Mesenchymal stem cell (in vitro differentiated cells and primary cell): Measurements from ENCODE around the gene RPTOR.

ENCODE experiments used
- DNase-seq: peaks from one replicate; pipeline ENCODE4 v3.0.0-alpha.2; 2013
- H2AFZ ChIP-seq: one replicate; pipeline ENCODE4 v1.6.1; 2013; ENCODE audit warnings: low read depth, mild to moderate bottlenecking, control low read depth, inconsistent platforms, low read length, moderate library complexity
- H2AK5ac ChIP-seq: 2 replicates; pipeline ENCODE4 v1.6.1; 2013; ENCODE audit warnings: low read length, moderate library complexity, mild to moderate bottlenecking, inconsistent platforms; ENCODE audit not compliant: severe bottlenecking
- H2BK120ac ChIP-seq: one replicate; pipeline ENCODE4 v1.6.1; 2013; ENCODE audit warnings: low read depth, mild to moderate bottlenecking, inconsistent platforms, low read length, moderate library complexity
- H2BK12ac ChIP-seq, 2 experiments: one replicate each; pipeline ENCODE4 v1.6.1; 2013; ENCODE audit warnings: inconsistent platforms in 2 of 2, low read length in 2 of 2, mild to moderate bottlenecking in 2 of 2, moderate library complexity in 2 of 2, control low read depth in 1 of 2
- H2BK15ac ChIP-seq: one replicate; pipeline ENCODE4 v1.6.1; 2013; ENCODE audit warnings: mild to moderate bottlenecking, low read depth, inconsistent platforms; ENCODE audit not compliant: poor library complexity, severe bottlenecking
- H2BK5ac ChIP-seq: 2 replicates; pipeline ENCODE4 v1.6.1; 2013; ENCODE audit warnings: low read depth, mild to moderate bottlenecking, low read length, control low read depth, inconsistent platforms; ENCODE audit not compliant: poor library complexity, severe bottlenecking
- H3K14ac ChIP-seq, 2 experiments: one replicate each; pipeline ENCODE4 v1.6.1; 2013; ENCODE audit warnings: inconsistent platforms in 2 of 2, low read length in 2 of 2, control low read depth in 1 of 2, mild to moderate bottlenecking in 1 of 2, moderate library complexity in 1 of 2
- H3K18ac ChIP-seq, 2 experiments: one replicate each; pipeline ENCODE4 v1.6.1; 2013; ENCODE audit warnings: inconsistent platforms in 2 of 2, low read length in 2 of 2, control low read depth in 1 of 2, low read depth in 1 of 2, mild to moderate bottlenecking in 1 of 2
- H3K23ac ChIP-seq, 2 experiments: one replicate each; pipeline ENCODE4 v1.6.1; 2013; ENCODE audit warnings: inconsistent platforms in 2 of 2, low read length in 2 of 2, mild to moderate bottlenecking in 2 of 2, moderate library complexity in 2 of 2, control low read depth in 1 of 2
- H3K27ac ChIP-seq: 2 replicates; pipeline ENCODE4 v1.5.1; 2013; ENCODE audit warnings: mild to moderate bottlenecking, moderate library complexity, low read length, control low read depth, inconsistent platforms; ENCODE audit not compliant: poor library complexity, severe bottlenecking
- H3K27me3 ChIP-seq, 2 experiments: 2 replicates each; pipeline versions ENCODE4 v1.6.1 to v1.7.0; 2013; ENCODE audit warnings: low read length in 2 of 2, mild to moderate bottlenecking in 2 of 2, moderate library complexity in 2 of 2, control low read depth in 1 of 2, inconsistent platforms in 1 of 2; ENCODE audit not compliant: control insufficient read depth in 1 of 2, insufficient read depth in 1 of 2
- H3K36me3 ChIP-seq, 2 experiments: 2 replicates each; pipeline versions ENCODE4 v1.6.1 to v1.7.0; 2013; ENCODE audit warnings: low read length in 2 of 2, control low read depth in 1 of 2, inconsistent platforms in 1 of 2, low read depth in 1 of 2, mild to moderate bottlenecking in 1 of 2; ENCODE audit not compliant: insufficient read depth in 2 of 2, control insufficient read depth in 1 of 2
- H3K4ac ChIP-seq, 2 experiments: one replicate each; pipeline ENCODE4 v1.6.1; 2013; ENCODE audit warnings: inconsistent platforms in 2 of 2, low read length in 2 of 2, mild to moderate bottlenecking in 2 of 2, moderate library complexity in 2 of 2, control low read depth in 1 of 2, low read depth in 1 of 2
- H3K4me1 ChIP-seq: 2 replicates; pipeline ENCODE4 v1.6.1; 2013; ENCODE audit warnings: low read depth, low read length, control low read depth; ENCODE audit not compliant: control insufficient read depth, insufficient read depth
- H3K4me2 ChIP-seq: 2 replicates; pipeline ENCODE4 v1.6.1; 2013; ENCODE audit warnings: low read length, mild to moderate bottlenecking, inconsistent platforms; ENCODE audit not compliant: poor library complexity, severe bottlenecking
- H3K4me3 ChIP-seq, 2 experiments: 2 replicates each; pipeline versions ENCODE4 v1.5.1 to v1.7.0; 2013; ENCODE audit warnings: low read length in 2 of 2, mild to moderate bottlenecking in 2 of 2, control low read depth in 1 of 2, low read depth in 1 of 2; ENCODE audit not compliant: insufficient read depth in 1 of 2
- H3K79me1 ChIP-seq: replicated peaks from 2 replicates; pipeline ENCODE4 v1.6.1; 2013; ENCODE audit warnings: mild to moderate bottlenecking, control low read depth, low read length, inconsistent platforms; ENCODE audit not compliant: poor library complexity, severe bottlenecking
- H3K9ac ChIP-seq: 2 replicates; pipeline ENCODE4 v1.7.0; 2013; ENCODE audit warnings: mild to moderate bottlenecking, low read length, moderate library complexity
- H3K9me3 ChIP-seq: 2 replicates; pipeline ENCODE4 v1.7.0; 2013; ENCODE audit warnings: mild to moderate bottlenecking, low read length; ENCODE audit not compliant: control insufficient read depth
- H4K8ac ChIP-seq: one replicate; pipeline ENCODE4 v1.6.1; 2013; ENCODE audit warnings: inconsistent platforms, mild to moderate bottlenecking, low read length, moderate library complexity
- H4K91ac ChIP-seq: one replicate; pipeline ENCODE4 v1.6.1; 2013; ENCODE audit warnings: mild to moderate bottlenecking, low read length, inconsistent platforms
- WGBS: methylation state at CpG from one replicate; pipeline ENCODE4 v1.1.7; 2013; ENCODE audit warnings: mixed read lengths; 5-methylcytosine and 5-hydroxymethylcytosine counted together

RPTOR gene

DNA sequence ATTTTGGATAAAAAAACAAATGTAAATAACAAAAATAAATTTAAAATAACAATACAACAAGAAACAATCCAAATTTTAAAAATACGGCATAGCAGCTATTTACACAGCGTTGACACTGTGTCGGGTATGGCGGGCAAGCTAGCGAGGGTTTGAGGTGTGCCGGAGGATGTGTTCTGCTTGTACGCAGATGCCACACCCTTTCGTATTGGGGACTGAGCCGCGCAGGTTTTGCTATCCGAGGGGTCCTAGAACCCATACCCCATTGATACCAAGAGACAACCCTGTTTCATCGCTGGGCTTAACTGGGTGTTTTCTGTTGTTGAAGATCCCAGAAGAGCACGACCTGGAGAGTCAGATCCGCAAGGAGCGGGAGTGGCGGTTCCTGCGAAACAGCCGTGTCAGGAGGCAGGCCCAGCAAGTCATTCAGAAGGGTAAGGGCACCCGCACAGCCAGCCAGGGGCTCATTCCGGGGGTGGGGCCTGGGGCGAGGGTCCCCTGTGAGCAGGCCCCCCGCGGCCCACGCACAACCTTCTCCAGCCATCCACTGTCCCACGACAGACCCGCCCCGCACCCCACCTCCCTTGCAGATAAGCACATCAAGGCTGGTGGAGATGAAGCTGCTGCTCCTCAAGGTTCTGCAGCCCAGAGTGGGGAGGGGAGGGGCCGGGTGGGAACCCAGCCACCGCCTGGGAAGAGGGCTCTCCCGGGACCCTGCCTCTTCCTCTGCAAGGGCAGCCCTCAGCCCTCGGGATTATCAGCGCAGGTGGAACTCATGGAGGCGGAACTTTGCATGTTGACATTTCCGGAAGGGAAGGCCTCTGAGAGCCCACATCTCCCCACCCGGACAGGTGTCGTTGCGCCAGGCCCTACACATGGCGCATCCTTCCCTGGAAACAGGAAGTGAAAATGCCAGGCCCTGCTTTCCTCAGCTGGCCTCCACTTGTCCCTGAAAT, 395.8 kb downstream of the RPTOR start:
- H3K9me3 ChIP-seq = no peaks in the 10 kb centered on the region
- no peak overlapping the region for H2BK12ac ChIP-seq
- H3K4me1 ChIP-seq = peaks cover 2% of the 10 kb centered on the region
- H3K79me1 ChIP-seq = no peaks in the 10 kb centered on the region
- no peak overlapping the region for H3K9ac ChIP-seq
- no peak overlapping the region for H3K4me2 ChIP-seq
- H2BK5ac ChIP-seq = no peak overlapping the region
- H3K36me3 ChIP-seq = peaks cover 12 to 46% of the 10 kb centered on the region in 2 experiments
- no peak overlapping the region for H4K91ac ChIP-seq
- H3K27ac ChIP-seq = no peak overlapping the region
- no peaks in the 10 kb centered on the region for H3K27me3 ChIP-seq
- no peak overlapping the region for H3K14ac ChIP-seq
- DNase-seq = no peak
- no peak overlapping the region for H2BK15ac ChIP-seq
- no peak overlapping the region for H3K4me3 ChIP-seq
- no peak overlapping the region for H3K23ac ChIP-seq
- no peak overlapping the region for H3K18ac ChIP-seq
- no peak overlapping the region for H2AFZ ChIP-seq
- no peak overlapping the region for H4K8ac ChIP-seq
- no peak overlapping the region for H2AK5ac ChIP-seq
- 95% methylated on average over 35 of the region's 38 CpGs for WGBS
- no peak overlapping the region for H3K4ac ChIP-seq
- no peak overlapping the region for H2BK120ac ChIP-seq

DNA sequence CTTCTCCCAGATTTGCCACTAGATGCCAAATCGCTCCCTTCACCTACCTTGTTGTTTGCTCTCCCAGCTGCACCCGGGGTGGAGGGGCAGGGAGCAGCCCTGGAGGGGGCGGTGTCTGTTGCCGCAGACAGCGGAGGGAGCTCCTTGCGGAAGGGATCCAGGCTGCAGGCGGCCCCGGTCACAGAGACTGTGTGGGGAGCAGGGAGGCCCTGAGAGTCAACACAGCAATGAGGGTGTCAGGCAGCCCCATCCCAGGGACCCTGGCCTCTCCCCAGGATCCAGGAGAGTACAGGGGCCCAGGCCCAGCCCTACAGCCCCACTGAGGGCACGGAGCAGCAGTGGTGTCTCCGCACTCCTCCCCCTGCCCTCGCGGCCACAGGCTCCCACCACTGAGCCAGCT, 396.5 kb downstream of the RPTOR start:
- Histone ChIP-seq H2AFZ (no peak overlapping the region), H2AK5ac (no peak overlapping the region), H3K4ac (no peak overlapping the region), H4K91ac (peak overlapping the region; percentile 35), H2BK120ac (no peak overlapping the region), H2BK12ac (no peak overlapping the region), H4K8ac (no peak overlapping the region), H3K27me3 (no peaks in the 10 kb centered on the region), H3K23ac (no peak overlapping the region), H3K9me3 (no peaks in the 10 kb centered on the region), H3K14ac (no peak overlapping the region), H2BK15ac (no peak overlapping the region), H3K9ac (no peak overlapping the region), H3K4me1 (peaks cover 2% of the 10 kb centered on the region), H3K18ac (no peak overlapping the region), H3K79me1 (no peaks in the 10 kb centered on the region), H3K4me3 (no peak overlapping the region), H3K36me3 (peaks cover 19 to 51% of the 10 kb centered on the region in 2 experiments), H2BK5ac (no peak overlapping the region), H3K27ac (no peak overlapping the region), H3K4me2 (no peak overlapping the region)
- WGBS = 92% methylated on average over 12 of the region's 12 CpGs
- no peak for DNase-seq

DNA sequence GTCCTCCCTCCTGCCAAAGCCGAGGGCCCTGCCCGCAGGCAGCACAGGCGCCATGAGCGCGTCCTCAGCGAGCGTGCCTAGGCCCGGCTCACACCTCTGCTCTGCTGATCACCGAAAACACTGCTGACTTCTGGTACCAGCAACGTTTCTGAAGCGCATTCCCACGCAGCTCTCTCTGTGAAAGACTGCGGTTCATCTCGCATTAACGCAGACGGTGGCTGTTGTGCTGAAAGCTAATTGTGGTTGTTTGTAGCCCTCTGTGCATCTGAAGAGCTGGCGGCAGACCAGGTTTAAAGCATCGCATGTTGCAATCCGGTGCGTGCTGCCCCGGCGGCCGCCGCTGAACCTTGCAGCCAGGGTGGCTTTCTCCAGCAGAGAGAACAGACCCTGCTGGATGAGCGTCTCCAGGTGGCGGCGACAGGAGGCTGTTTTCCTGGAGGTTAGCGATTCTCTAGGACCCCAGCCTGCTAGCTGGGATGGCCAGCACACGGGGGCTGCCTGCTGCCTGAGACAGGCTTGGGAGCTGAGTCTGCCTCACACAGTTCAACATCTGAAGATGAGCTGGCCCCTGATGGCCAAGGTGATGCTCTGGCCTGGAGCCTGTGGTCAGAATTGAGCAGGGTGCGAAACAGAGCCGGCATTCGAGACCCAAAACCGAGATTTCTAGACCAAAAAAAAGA, 397.2 kb downstream of the RPTOR start:
- peaks cover 26 to 58% of the 10 kb centered on the region in 2 experiments for H3K36me3 ChIP-seq
- H3K4ac ChIP-seq = no peak overlapping the region
- H3K18ac ChIP-seq = no peak overlapping the region
- no peaks in the 10 kb centered on the region for H3K79me1 ChIP-seq
- H3K23ac ChIP-seq = no peak overlapping the region
- H2BK15ac ChIP-seq = no peak overlapping the region
- no peaks in the 10 kb centered on the region for H3K27me3 ChIP-seq
- H2AK5ac ChIP-seq = no peak overlapping the region
- no peak overlapping the region for H4K91ac ChIP-seq
- no peak for DNase-seq
- H2AFZ ChIP-seq = no peak overlapping the region
- H3K27ac ChIP-seq = no peak overlapping the region
- whole genome bisulfite sequencing = 94% methylated on average over 33 of the region's 33 CpGs
- H4K8ac ChIP-seq = no peak overlapping the region
- no peaks in the 10 kb centered on the region for H3K9me3 ChIP-seq
- H3K9ac ChIP-seq = peak overlapping the region; percentile 75
- H3K4me2 ChIP-seq = no peak overlapping the region
- no peak overlapping the region for H3K14ac ChIP-seq
- no peak overlapping the region for H2BK12ac ChIP-seq
- H2BK5ac ChIP-seq = no peak overlapping the region
- H3K4me1 ChIP-seq = peaks cover 2% of the 10 kb centered on the region
- H2BK120ac ChIP-seq = no peak overlapping the region
- H3K4me3 ChIP-seq = peak overlapping the region in 1 of 2 experiments; percentile 50
